GM19468 (cell line): ENCODE measurements around the gene KRTAP10-2.
"Not testable (repeated sequence)": the region's sequence is repeated elsewhere in the genome, so short reads cannot be mapped to it uniquely, and the experiment has no call there.

ENCODE experiments used
- ATAC-seq: cut with Tn5 transposase; IDR thresholded peaks from one replicate; pipeline ENCODE4 v1.9.1; 2021; ENCODE audit warnings: mild to moderate bottlenecking, moderate library complexity, moderate number of reproducible peaks; ENCODE audit not compliant: unreplicated experiment; ENCODE audit errors: extremely low read depth

Gene KRTAP10-2

DNA sequence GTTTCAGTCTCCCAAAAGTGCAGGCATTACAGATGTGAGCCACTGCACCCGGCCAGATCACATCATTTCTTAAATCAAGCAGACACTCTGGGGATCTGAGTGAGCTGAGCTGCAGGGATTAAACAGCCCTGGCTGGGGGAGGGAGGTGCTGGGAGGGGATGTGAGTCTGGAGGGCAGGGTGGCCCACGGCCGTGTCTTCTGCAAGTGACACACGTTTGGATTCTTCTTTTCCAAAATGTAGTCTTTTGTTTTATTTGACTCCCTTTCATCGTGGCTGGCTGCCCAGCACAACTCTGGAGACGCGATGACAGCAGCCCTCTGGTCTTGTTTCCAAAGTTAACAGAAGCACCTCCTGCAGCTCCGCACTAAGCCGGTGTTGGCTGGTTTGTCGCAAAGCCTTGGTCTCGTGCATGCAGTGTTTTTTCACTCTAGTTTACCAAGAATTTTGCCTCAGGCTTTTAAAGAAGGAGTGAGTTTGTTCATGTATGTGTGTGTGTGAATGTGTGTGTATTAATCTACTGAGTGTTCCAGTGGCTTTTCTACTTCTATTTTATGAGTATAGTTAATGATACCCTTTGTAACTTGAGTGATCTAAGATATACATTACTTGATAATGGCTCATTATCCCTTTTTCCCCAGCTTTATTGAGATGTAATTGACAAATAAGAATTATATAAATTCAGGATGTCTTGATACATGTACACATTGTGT, 31.9 kb upstream of the KRTAP10-2 start:
- ATAC-seq: no peak

- no peak for ATAC-seq
These were observed 30.8 kb upstream of the KRTAP10-2 start for GRCh38 chr21:44582055-44582454.

- ATAC-seq: no peak
These were observed 29.9 kb upstream of the KRTAP10-2 start for GRCh38 chr21:44581158-44581557.

GRCh38 chr21:44580231-44580821, 29.0 kb upstream of the KRTAP10-2 start, which contains the start of gene KRTAP10-5:
TSS of gene KRTAP10-5 (minus strand) at chr21:44580604. CDS start at chr21:44580578, 26 bp downstream.
- ATAC-seq: not testable (repeated sequence)

DNA sequence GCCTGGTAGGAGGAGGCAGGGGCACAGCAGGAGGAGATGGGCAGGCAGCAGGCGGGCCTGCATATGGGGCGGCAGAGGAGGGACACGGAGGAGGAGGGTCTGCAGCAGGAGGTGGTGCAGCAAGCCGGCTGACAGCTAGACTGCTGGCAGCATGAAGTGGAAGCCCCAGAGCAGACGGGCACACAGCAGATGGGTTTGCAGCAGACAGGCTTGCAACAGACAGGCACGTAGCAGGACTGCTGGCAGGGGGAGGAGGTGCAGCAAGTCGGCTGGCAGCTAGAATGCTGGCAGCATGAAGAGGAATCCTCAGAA, 28.5 kb upstream of the KRTAP10-2 start:
- ATAC-seq: no peak

DNA sequence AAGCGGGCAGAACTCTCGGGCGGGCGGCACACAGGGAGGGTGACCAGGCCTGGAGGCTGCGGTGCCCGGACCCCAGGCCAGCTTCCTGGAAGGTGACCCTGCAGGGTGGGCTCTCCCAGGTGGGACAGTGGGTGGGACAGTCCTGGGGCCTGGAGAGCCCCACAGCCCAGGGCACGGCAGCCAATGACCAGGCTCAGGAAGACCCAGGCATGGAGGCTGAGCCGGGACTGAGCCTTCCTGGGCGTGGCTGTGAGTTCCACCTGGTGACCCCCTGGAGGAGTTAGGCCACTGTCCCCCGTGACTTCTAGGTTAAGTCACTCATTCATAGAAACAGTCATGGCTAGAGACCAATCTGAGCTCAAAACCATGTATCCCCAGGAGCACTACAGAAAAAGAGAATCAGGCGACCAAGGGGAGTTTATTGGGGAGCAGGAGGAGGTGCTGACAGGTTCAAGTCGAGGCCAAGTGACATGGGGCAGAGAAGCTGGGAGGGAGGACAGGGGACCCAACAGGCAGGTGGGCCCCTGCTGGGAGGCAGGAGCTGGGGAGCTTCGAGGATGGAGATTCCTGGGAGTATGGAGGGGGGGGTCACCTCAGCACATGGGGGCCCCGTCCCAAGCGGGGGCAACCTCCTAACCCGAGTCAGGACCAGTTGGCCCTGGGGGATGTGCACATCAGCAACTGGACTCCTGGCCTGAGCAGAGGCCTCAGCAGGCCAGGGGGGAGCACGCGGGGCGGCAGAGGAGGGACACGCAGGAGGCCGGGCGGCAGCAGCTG, 27.9 kb upstream of the KRTAP10-2 start:
- no peak for ATAC-seq

DNA sequence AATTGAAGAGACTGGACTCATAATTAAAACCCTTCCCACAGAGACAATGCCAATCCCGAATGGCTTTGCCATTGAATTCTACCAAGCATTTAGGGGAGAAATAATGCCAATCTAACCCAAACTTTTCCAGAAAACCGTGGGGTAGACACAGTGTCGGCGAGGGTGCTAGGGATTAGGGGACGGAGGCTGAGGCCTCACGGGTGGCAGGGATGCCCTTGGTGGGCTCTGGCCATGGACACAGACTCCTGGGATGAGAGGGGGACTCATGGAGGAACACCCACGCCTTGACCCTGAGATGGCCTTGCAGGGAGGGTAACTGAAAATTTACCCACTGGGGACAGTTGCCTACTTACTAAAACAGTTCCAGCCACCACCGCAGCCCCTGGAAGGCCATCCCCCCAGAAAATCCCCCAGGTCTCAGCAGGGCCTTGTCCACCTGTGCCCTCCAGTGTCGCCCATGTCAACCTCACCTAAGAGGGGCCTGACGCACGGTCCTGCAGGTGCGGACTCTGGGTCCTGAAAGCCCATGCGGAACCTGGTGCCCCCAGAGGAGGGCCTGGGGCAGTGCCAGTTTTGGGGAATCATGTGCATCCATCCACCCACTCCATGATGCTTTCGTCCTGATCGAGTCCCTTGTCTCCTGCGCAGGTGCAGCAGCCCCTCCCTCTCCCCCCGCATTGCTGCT, 27.2 kb upstream of the KRTAP10-2 start:
- ATAC-seq: no peak

DNA sequence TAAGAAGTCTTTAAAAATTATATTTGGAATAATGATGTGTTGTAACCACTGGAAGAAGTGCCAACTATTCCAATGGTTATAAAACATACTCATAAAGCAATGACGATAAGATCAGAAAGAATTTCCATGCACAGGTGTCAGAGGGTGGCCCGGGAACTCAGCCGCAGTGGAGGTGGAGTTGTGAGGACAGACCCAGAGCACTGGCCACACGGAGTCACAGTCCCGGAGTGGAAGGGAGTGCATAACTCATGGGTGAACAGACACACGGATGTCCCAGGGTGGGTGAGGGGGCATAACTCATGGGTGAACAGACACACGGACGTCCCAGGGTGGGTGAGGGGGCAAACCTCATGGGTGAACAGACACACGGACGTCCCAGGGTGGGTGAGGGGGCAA, 24.7 kb upstream of the KRTAP10-2 start:
- no peak for ATAC-seq

- no peak for ATAC-seq
These were observed 24.2 kb upstream of the KRTAP10-2 start for GRCh38 chr21:44575307-44576024.

DNA sequence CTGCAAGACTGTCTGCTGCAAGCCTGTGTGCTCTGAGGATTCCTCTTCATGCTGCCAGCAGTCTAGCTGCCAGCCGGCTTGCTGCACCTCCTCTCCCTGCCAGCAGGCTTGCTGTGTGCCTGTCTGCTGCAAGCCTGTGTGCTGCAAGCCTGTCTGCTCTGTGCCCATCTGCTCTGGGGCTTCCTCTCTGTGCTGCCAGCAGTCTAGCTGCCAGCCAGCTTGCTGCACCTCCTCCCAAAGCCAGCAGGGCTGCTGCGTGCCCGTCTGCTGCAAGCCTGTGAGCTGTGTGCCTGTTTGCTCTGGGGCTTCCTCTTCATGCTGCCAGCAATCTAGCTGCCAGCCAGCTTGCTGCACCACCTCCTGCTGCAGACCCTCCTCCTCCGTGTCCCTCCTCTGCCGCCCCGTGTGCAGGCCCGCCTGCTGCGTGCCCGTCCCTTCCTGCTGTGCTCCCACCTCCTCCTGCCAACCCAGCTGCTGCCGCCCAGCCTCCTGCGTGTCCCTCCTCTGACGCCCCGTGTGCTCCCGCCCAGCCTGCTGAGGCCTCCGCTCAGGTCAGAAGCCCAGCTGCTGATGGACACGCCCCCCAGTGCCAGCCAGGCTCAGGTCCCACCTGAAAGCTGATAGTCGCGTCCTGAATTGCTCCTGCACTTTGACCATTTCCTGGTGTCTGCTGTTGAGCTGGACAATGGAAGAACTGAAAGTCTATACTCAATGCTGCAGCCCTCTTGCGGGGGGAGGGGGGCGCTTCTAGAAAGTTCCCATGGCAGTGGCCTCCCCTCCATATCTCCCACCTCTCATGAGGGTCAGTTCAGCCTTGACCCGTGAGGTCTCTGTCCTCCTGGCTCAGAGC, 23.4 kb upstream of the KRTAP10-2 start:
- no peak for ATAC-seq

DNA sequence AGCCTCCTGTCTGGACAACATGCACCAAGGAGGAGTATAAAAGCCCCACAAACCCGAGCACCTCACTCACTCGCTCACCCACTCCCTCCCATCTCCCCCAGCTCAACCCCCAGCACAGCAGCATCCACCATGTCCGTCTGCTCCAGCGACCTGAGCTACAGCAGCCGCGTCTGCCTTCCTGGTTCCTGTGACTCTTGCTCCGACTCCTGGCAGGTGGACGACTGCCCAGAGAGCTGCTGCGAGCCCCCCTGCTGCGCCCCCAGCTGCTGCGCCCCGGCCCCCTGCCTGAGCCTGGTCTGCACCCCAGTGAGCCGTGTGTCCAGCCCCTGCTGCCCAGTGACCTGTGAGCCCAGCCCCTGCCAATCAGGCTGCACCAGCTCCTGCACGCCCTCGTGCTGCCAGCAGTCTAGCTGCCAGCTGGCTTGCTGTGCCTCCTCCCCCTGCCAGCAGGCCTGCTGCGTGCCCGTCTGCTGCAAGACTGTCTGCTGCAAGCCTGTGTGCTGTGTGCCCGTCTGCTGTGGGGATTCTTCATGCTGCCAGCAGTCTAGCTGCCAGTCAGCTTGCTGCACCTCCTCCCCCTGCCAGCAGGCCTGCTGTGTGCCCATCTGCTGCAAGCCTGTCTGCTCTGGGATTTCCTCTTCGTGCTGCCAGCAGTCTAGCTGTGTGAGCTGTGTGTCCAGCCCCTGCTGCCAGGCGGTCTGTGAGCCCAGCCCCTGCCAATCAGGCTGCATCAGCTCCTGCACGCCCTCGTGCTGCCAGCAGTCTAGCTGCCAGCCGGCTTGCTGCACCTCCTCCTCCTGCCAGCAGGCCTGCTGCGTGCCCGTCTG, 22.5 kb upstream of the KRTAP10-2 start, which contains the start of gene KRTAP10-4:
KRTAP10-4 (plus strand) TSS at position 100 of the 827 bp plus-strand sequence; CDS start at position 130, 30 bp downstream.
- not testable (repeated sequence) for ATAC-seq

GRCh38 chr21:44572959-44573583, 21.8 kb upstream of the KRTAP10-2 start:
- no peak for ATAC-seq

DNA sequence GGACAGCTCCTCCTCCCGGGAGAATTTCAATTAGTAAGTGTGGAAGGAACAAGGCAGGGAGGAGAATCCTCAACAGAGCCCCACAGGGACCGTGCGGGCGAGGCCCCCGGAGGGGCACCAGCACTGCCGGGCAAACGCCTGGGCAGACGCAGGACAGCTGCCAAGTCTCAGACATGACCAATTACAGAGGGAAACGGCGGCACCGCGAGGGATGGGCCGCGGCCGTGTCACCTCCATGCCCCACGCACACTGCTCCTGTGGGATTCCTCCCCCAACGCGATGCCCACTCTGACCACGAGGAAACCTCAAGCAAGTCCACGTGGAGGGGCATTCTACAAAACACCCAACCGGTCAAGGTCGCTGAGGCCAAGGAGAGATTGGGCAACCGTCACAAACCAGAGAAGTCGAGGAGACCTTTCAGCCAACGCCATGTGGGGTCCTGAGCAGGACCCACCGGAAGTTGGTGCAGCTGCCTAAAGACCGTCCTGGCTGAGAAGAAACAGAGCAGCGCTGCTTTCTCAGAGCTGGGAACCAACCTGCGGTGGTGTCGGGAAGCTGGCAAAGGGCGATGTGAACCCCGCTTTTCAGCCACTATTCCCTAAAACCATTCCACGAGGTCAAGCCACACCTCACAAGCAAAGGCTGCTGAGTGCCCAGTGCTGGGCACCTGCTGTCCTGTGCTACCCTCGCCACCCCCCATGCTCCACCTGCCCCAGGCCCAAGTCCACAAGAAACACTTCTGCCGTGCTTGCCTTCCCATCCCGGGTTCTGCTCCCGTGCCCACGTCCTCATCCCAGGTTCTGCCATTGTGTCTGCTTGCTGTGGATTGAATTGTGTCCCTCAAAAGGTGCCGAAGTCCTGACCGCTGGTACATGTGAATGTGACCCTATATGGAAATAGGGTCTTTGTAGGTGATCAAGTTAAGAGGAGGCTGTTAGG, 20.8 kb upstream of the KRTAP10-2 start:
- ATAC-seq: no peak

DNA sequence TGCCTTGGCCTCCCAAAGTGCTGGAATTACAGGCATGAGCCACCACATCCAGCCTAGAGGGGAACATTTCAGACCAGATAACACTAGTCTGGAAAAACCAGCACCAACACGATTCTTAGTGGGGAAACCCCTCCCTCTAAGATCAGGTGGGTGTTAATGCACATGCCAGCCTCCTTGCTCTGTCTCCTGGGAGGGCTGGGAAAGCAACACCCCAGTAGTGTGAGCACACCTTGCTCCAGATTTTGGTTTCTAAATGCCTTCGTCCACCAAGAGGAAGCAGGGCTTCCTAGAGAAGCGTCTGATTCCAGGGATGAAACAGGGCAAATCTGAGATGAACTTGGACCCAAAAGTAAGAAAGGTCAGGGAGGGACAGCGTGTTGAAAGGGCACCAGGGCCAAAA, 20.0 kb upstream of the KRTAP10-2 start:
- ATAC-seq: no peak

DNA sequence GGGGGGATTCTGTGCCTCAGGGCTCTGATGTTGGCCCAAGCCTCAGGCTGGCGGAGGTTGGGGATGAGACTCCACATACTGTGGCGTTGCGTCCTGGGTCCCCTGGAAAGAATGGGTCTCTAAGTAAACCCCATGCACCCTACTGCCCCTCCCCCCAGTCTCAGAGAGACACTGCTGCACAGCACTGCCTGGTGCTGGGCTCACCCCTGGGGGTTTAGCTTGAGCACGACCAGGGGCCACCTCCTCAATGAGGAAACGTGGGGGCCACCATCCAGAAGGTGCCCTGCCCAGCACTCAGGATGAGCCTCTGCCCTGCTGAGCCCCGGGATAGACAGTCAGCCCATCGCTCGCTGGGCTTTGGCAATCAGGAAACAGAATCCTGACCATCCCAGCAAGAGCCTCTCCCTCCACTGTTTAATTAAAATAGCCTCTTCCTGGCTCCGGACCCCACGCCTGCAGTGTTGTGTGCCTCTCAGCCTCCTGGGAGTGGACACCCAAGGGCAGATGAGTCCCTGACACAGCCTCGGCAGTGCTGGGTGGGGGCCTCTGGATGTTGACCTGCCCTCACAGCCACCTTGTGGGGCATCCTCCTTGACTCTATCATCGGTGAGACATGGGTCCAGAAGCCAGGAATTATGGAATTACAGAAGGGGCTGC, 18.7 kb upstream of the KRTAP10-2 start:
- ATAC-seq: no peak
